ENCODE results near the gene THRB.

GRCh38 chr3:24514119-24514518 is 19.5 kb upstream of the THRB start:
- TF ChIP-seq CTCF (IDR thresholded peaks at IDR 0.05; ENCODE audit: low read depth, low read length): no peak
- TF ChIP-seq POLR2A (IDR thresholded peaks at IDR 0.05; ENCODE audit: extremely low read depth, insufficient read length): no peak
